IMR-90 (cell line): ENCODE data around the gene DCAF17. TPM values are rescaled to one million over a fixed set of nuclear protein-coding genes. Genes with fewer than 3 reads are reported as not detected.

Experiments
- ATAC-seq: fragments of 200-7000 bp; cut with Tn5 transposase; 2 replicates; pipeline ENCODE4 v1.9.1; 2020; ENCODE audit warnings: low read depth, mild to moderate bottlenecking, moderate library complexity
- BruUV-seq: library from RNA; stranded (reverse); fragments of 400-500 nt; replicated peaks from 2 replicates; lab custom pipeline; 2021; lab: Mats Ljungman, UMichigan
- CTCF ChIA-PET: fragments of 300-600 bp; formaldehyde crosslinking; extraction: SDS; loops from one replicate; lab custom pipeline; 2021; ENCODE audit warnings: antibody characterized with exemption; lab: Yijun Ruan, JAX
- POLR2A ChIA-PET: fragments of 300-600 bp; sonication (Branson Sonifier 250); formaldehyde crosslinking; loops from one replicate; lab custom pipeline; 2022; ENCODE audit warnings: antibody characterized with exemption; ENCODE audit not compliant: unreplicated experiment; lab: Charles Lee
- DNase-seq: peaks from one replicate; pipeline ENCODE4 v3.0.0; 2013
- H2AFZ ChIP-seq: replicated peaks from 2 replicates; pipeline ENCODE3; 2013; ENCODE audit warnings: low read length, mild to moderate bottlenecking; ENCODE audit not compliant: poor library complexity
- H2AK5ac ChIP-seq: 2 replicates; pipeline ENCODE4 v1.6.1; 2013; ENCODE audit warnings: low read depth, low read length, inconsistent platforms
- H2AK9ac ChIP-seq: replicated peaks from 2 replicates; pipeline ENCODE3; 2013; ENCODE audit warnings: mild to moderate bottlenecking, low read depth, low read length, moderate library complexity; ENCODE audit not compliant: poor library complexity
- H2BK120ac ChIP-seq: 2 replicates; pipeline ENCODE4 v1.6.1; 2013; ENCODE audit warnings: low read depth, low read length, inconsistent platforms
- H2BK15ac ChIP-seq: 3 replicates; pipeline ENCODE4 v1.6.1; 2013; ENCODE audit warnings: low read depth, low read length, inconsistent platforms
- H2BK20ac ChIP-seq: 2 replicates; pipeline ENCODE4 v1.6.1; 2013; ENCODE audit warnings: low read depth, mild to moderate bottlenecking, inconsistent platforms, low read length, moderate library complexity
- H2BK5ac ChIP-seq: 2 replicates; pipeline ENCODE4 v1.6.1; 2013; ENCODE audit warnings: mild to moderate bottlenecking, low read depth, low read length, inconsistent platforms; ENCODE audit not compliant: poor library complexity, severe bottlenecking
- H3K14ac ChIP-seq: replicated peaks from 2 replicates; pipeline ENCODE4 v1.6.1; 2013; ENCODE audit warnings: low read depth, low read length, inconsistent platforms
- H3K18ac ChIP-seq: 2 replicates; pipeline ENCODE4 v1.6.1; 2013; ENCODE audit warnings: low read depth, low read length, control low read depth
- H3K23ac ChIP-seq: 2 replicates; pipeline ENCODE4 v1.6.1; 2013; ENCODE audit warnings: low read depth, low read length, inconsistent platforms
- H3K27ac ChIP-seq: 2 replicates; pipeline ENCODE4 v1.5.1; 2013; ENCODE audit warnings: mild to moderate bottlenecking, control low read depth, low read length; ENCODE audit not compliant: insufficient read depth
- H3K27me3 ChIP-seq: 2 replicates; pipeline ENCODE4 v1.6.1; 2013; ENCODE audit warnings: low read length; ENCODE audit not compliant: control insufficient read depth, insufficient read depth
- H3K36me3 ChIP-seq: 2 replicates; pipeline ENCODE4 v1.6.1; 2013; ENCODE audit warnings: low read length, mixed read lengths; ENCODE audit not compliant: control insufficient read depth, insufficient read depth
- H3K4ac ChIP-seq: 2 replicates; pipeline ENCODE4 v1.6.1; 2013; ENCODE audit warnings: low read depth, low read length, inconsistent platforms
- H3K4me1 ChIP-seq: 2 replicates; pipeline ENCODE4 v1.6.1; 2013; ENCODE audit warnings: low read length, mixed read lengths; ENCODE audit not compliant: control insufficient read depth, insufficient read depth
- H3K4me2 ChIP-seq: 2 replicates; pipeline ENCODE4 v1.6.1; 2013; ENCODE audit warnings: low read depth, mild to moderate bottlenecking, control low read depth, low read length, moderate library complexity
- H3K4me3 ChIP-seq: 2 replicates; pipeline ENCODE4 v1.5.1; 2013; ENCODE audit warnings: low read depth, mild to moderate bottlenecking, control low read depth, low read length, moderate library complexity; ENCODE audit not compliant: insufficient read depth
- H3K56ac ChIP-seq: 2 replicates; pipeline ENCODE4 v1.6.1; 2013; ENCODE audit warnings: low read length, inconsistent platforms; ENCODE audit not compliant: insufficient read depth; ENCODE audit errors: extremely low read depth
- H3K79me1 ChIP-seq, 2 experiments: 2 replicates each; pipeline ENCODE4 v1.6.1; 2013; ENCODE audit warnings: low read length in 2 of 2, inconsistent platforms in 1 of 2, low read depth in 1 of 2
- H3K9ac ChIP-seq: 2 replicates; pipeline ENCODE4 v1.6.1; 2013; ENCODE audit warnings: low read depth, low read length, control low read depth
- H3K9me1 ChIP-seq: 2 replicates; pipeline ENCODE4 v1.6.1; 2013; ENCODE audit warnings: low read length, inconsistent platforms; ENCODE audit not compliant: insufficient read depth
- H3K9me3 ChIP-seq: 2 replicates; pipeline ENCODE4 v1.6.1; 2013; ENCODE audit warnings: low read length; ENCODE audit not compliant: control insufficient read depth, insufficient read depth
- H4K20me1 ChIP-seq: 2 replicates; pipeline ENCODE4 v1.6.1; 2013; ENCODE audit warnings: low read length, inconsistent platforms; ENCODE audit not compliant: insufficient read depth
- H4K5ac ChIP-seq: 2 replicates; pipeline ENCODE4 v1.6.1; 2013; ENCODE audit warnings: mild to moderate bottlenecking, low read depth, low read length, control low read depth
- H4K8ac ChIP-seq, 2 experiments: 2 replicates each; pipeline ENCODE4 v1.6.1; 2013; ENCODE audit warnings: low read depth in 2 of 2, low read length in 2 of 2, control low read depth in 1 of 2, inconsistent platforms in 1 of 2
- H4K91ac ChIP-seq: 2 replicates; pipeline ENCODE4 v1.6.1; 2013; ENCODE audit warnings: low read depth, low read length, inconsistent platforms; ENCODE audit not compliant: insufficient read depth
- WGBS, 2 experiments: methylation state at CpG; one replicate each; pipeline versions ENCODE4 v1.1.5 to v1.1.7; 2013; ENCODE audit warnings: missing lambda C conversion rate in 2 of 2; ENCODE audit not compliant: insufficient read length in 1 of 2; ENCODE audit errors: extremely low coverage in 2 of 2; 5-methylcytosine and 5-hydroxymethylcytosine counted together
- dilution Hi-C: fragments of 300-500 bp; cut with HindIII; formaldehyde crosslinking; loops from one replicate; pipeline ENCODE4 v1.14.3; 2018; ENCODE audit warnings: low sequenced_read_pairs; ENCODE audit not compliant: unreplicated experiment
- in situ Hi-C: fragments of 300-500 bp; cut with MboI; formaldehyde crosslinking; loops from 3 replicates; pipeline ENCODE4 v1.14.3; 2019; ENCODE audit warnings: low sequenced_read_pairs, inconsistent platforms, mixed read lengths
- intact Hi-C: fragments of 100-400 bp; cut with micrococcal nuclease; formaldehyde crosslinking; loops from 2 replicates; pipeline ENCODE4 v1.10.0; 2022
- polyA plus RNA-seq, 3 experiments: library from polyadenylated mRNA; depleted of rRNA; stranded (reverse); fragments of >200 nt; gene quantifications; 2 replicates each; pipeline ENCODE4 v1.2.3, GENCODE V29; 2012; ENCODE audit warnings: low replicate concordance in 1 of 3
- total RNA-seq: library from RNA; depleted of rRNA; stranded (reverse); fragments of >200 nt; gene quantifications from 2 replicates; pipeline ENCODE4 v1.2.3, GENCODE V29; 2012
- TF ChIP-seq, protein P1 (sequence below): fragments of 150-350 bp; IDR thresholded peaks from 2 replicates; pipeline ENCODE4 v1.6.1; 2017; ENCODE audit warnings: mild to moderate bottlenecking, antibody characterized with exemption, low read length, low read depth

The DCAF17 gene
- total and polyA plus RNA-seq, 2 of the 4 experiments (the other 2 are of a cell fraction) = 6.7 to 13.1 TPM

DNA sequence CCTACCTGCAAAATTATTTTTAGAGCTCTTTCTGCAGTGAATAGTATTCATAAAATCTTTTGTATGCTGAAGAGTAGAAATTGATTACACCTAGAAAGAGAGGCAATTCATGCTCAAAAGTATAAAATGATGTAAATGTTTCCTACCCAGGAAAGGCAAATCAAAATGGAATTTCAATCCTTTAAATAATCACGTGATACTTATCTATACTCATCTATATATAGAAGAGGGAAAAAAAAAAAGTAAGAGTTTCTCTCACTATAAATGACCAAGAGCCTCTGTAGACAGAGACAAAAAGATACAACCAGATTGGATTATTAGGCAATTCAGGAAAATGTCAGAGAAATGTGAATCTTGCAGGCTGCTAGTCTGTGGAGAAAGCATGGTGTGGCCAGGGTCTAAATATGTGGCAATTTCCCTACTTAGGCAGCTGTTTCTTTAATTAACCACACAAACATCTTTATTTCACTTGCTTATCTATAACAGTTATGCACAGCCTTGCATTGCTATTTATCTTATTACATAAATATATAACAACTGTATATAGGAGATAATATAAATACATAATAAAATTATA, 39.8 kb upstream of the DCAF17 start:
- BruUV-seq = no TSS peak
- no peak overlapping the region for H3K4me3 ChIP-seq
- intact Hi-C loops = no loop called here

More for the DNA sequence above, 39.8 kb upstream of the DCAF17 start:
- peaks cover 3% of the 10 kb centered on the region for H3K4me1 ChIP-seq
- no peak overlapping the region for H3K27ac ChIP-seq
- H2BK120ac ChIP-seq = no peak overlapping the region
- peaks cover 0 to 10% of the 10 kb centered on the region in 2 experiments; a peak in 1 of 4 replicates for H3K79me1 ChIP-seq
- POLR2A ChIA-PET = no interaction called here
- no peaks in the 10 kb centered on the region for H3K27me3 ChIP-seq
- H3K9me1 ChIP-seq = 0 out of 2 replicates have a peak, but pooled peaks cover 4% of the 10 kb centered on the region
- no peaks in the 10 kb centered on the region for H3K36me3 ChIP-seq
- no CpG with 5 or more reads among the region's 1 CpG for WGBS, 2 experiments
- H3K18ac ChIP-seq = no peak overlapping the region
- no peak overlapping the region for H2AFZ ChIP-seq
- no peak overlapping the region for H3K23ac ChIP-seq
- H3K14ac ChIP-seq = no peak overlapping the region
- no peak overlapping the region for H2BK15ac ChIP-seq
- ATAC-seq (no peak), DNase-seq (no peak)
- H4K91ac ChIP-seq = no peak overlapping the region
- H3K9me3 ChIP-seq = no peaks in the 10 kb centered on the region
- H4K8ac ChIP-seq = no peak overlapping the region
- no peak overlapping the region for H2AK9ac ChIP-seq
- H2AK5ac ChIP-seq = no peak overlapping the region
- no peak overlapping the region for H3K4ac ChIP-seq
- no peaks in the 10 kb centered on the region for H4K20me1 ChIP-seq
- TF ChIP-seq, protein P1, sequence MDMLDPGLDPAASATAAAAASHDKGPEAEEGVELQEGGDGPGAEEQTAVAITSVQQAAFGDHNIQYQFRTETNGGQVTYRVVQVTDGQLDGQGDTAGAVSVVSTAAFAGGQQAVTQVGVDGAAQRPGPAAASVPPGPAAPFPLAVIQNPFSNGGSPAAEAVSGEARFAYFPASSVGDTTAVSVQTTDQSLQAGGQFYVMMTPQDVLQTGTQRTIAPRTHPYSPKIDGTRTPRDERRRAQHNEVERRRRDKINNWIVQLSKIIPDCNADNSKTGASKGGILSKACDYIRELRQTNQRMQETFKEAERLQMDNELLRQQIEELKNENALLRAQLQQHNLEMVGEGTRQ = no peak
- in situ Hi-C loops = no loop called here
- dilution Hi-C loops = no loop called here
- no peak overlapping the region for H3K56ac ChIP-seq
- H3K4me2 ChIP-seq = no peak overlapping the region
- CTCF ChIA-PET = interaction anchor here (0.6 to 1.1 kb wide), 3 partner anchors 34 to 314 kb away, joined by 3 read pairs; no protein-coding TSS in a partner anchor
- no peak overlapping the region for H4K5ac ChIP-seq
- no peak overlapping the region for H2BK20ac ChIP-seq
- no peak overlapping the region for H2BK5ac ChIP-seq
- no peak overlapping the region for H3K9ac ChIP-seq
